MCF 10A (cell line): ENCODE data around the gene TMEM200A. TPM values are rescaled to one million over a fixed set of nuclear protein-coding genes. Genes with fewer than 3 reads are reported as not detected.
A peak's percentile ranks its signal among the peaks of the same experiment; 100 is the strongest.

ENCODE experiments used
- BruUV-seq: library from RNA; stranded (reverse); fragments of 400-500 nt; replicated peaks from 2 replicates; lab custom pipeline; 2021; lab: Mats Ljungman, UMichigan
- CTCF ChIA-PET: fragments of 300-600 bp; sonication (Branson Sonifier 250); formaldehyde crosslinking; extraction: SDS; loops from one replicate; lab custom pipeline; 2021; ENCODE audit warnings: antibody characterized with exemption, inconsistent platforms; lab: Yijun Ruan, JAX
- POLR2A ChIA-PET: fragments of 300-600, 350-650 bp; sonication (Branson Sonifier 250); formaldehyde crosslinking; extraction: SDS; loops from one replicate; lab custom pipeline; 2020; ENCODE audit warnings: antibody characterized with exemption, inconsistent platforms; lab: Yijun Ruan, JAX
- DNase-seq: peaks from one replicate; pipeline ENCODE4 v3.0.0-alpha.2; 2018; ENCODE audit not compliant: unreplicated experiment
- H3K27ac Mint-ChIP-seq: one replicate; pipeline ENCODE4 v1.8.0; 2022; ENCODE audit warnings: mild to moderate bottlenecking, low read depth, mixed read lengths; ENCODE audit not compliant: unreplicated experiment
- H3K27me3 Mint-ChIP-seq: one replicate; pipeline ENCODE4 v1.8.0; 2022; ENCODE audit warnings: mixed read lengths; ENCODE audit not compliant: insufficient read depth, unreplicated experiment
- H3K36me3 Mint-ChIP-seq: one replicate; pipeline ENCODE4 v1.8.0; 2022; ENCODE audit warnings: mild to moderate bottlenecking, moderate library complexity, mixed read lengths; ENCODE audit not compliant: insufficient read depth, unreplicated experiment
- H3K4me1 Mint-ChIP-seq: one replicate; pipeline ENCODE4 v1.8.0; 2022; ENCODE audit warnings: mixed read lengths; ENCODE audit not compliant: insufficient read depth, unreplicated experiment
- H3K4me3 Mint-ChIP-seq: one replicate; pipeline ENCODE4 v1.8.0; 2022; ENCODE audit warnings: mild to moderate bottlenecking, moderate library complexity, mixed read lengths; ENCODE audit not compliant: unreplicated experiment
- H3K9me3 Mint-ChIP-seq: one replicate; pipeline ENCODE4 v1.8.0; 2022; ENCODE audit warnings: mixed read lengths; ENCODE audit not compliant: unreplicated experiment
- CTCF ChIP-seq: fragments of 200-600 bp; IDR thresholded peaks from one replicate; pipeline ENCODE4 v1.8.0; 2022; ENCODE audit warnings: antibody characterized with exemption, mild to moderate bottlenecking; ENCODE audit not compliant: unreplicated experiment
- intact Hi-C: fragments of 100-400 bp; cut with micrococcal nuclease; formaldehyde crosslinking; loops from 2 replicates; pipeline ENCODE4 v1.14.1; 2022
- total RNA-seq: library from RNA; stranded (reverse); gene quantifications from 2 replicates; pipeline ENCODE4 v1.2.3, GENCODE V29; 2022

Gene TMEM200A
- total RNA-seq, 1 experiment from 2014 or later, result not detected

- Mint-ChIP-seq H3K4me1 (no peaks in the 10 kb centered on the region), H3K27me3 (peaks cover 9% of the 10 kb centered on the region), H3K9me3 (no peaks in the 10 kb centered on the region), H3K36me3 (no peaks in the 10 kb centered on the region), H3K27ac (no peak overlapping the region), H3K4me3 (no peak overlapping the region)
- ChIA-PET CTCF (interaction anchor here (2.2 kb wide), 1 partner anchor 304 kb away, joined by 8 read pairs; no protein-coding TSS in a partner anchor), POLR2A (no interaction called here)
- TF ChIP-seq CTCF, result no peak
- no peak for DNase-seq
- intact Hi-C loops, result no loop called here
- no TSS peak for BruUV-seq
Measured at GRCh38 chr6:130394246-130394645, 28.4 kb downstream of the TMEM200A start.

- ChIA-PET CTCF (interaction anchor here (1.0 to 2.2 kb wide), 2 partner anchors 157 to 303 kb away, joined by 4 to 8 read pairs; no protein-coding TSS in a partner anchor), POLR2A (interaction anchor here (1.2 kb wide), 1 partner anchor 11 kb away, joined by 3 read pairs; no protein-coding TSS in a partner anchor)
- no peaks in the 10 kb centered on the region for H3K4me1 Mint-ChIP-seq
- no peak overlapping the region for H3K4me3 Mint-ChIP-seq
- BruUV-seq, result no TSS peak
- intact Hi-C loops, result no loop called here
- no peak overlapping the region for H3K27ac Mint-ChIP-seq
- H3K27me3 Mint-ChIP-seq, result peaks cover 9% of the 10 kb centered on the region
- TF ChIP-seq CTCF, result no peak
- DNase-seq, result no peak
- no peaks in the 10 kb centered on the region for H3K36me3 Mint-ChIP-seq
- peaks cover 6% of the 10 kb centered on the region for H3K9me3 Mint-ChIP-seq
Measured at GRCh38 chr6:130395164-130395563, 29.3 kb downstream of the TMEM200A start.

- H3K36me3 Mint-ChIP-seq, result no peaks in the 10 kb centered on the region
- no peak overlapping the region for H3K27ac Mint-ChIP-seq
- peaks cover 9% of the 10 kb centered on the region for H3K27me3 Mint-ChIP-seq
- no TSS peak for BruUV-seq
- H3K4me3 Mint-ChIP-seq, result no peak overlapping the region
- no peaks in the 10 kb centered on the region for H3K4me1 Mint-ChIP-seq
- H3K9me3 Mint-ChIP-seq, result peaks cover 6% of the 10 kb centered on the region
- ChIA-PET POLR2A (no interaction called here), CTCF (interaction anchor here (0.6 kb wide), 1 partner anchor 1996 kb away, joined by 3 read pairs; no protein-coding TSS in a partner anchor)
- no peak for TF ChIP-seq CTCF
- peak; percentile 8 for DNase-seq
- intact Hi-C loops, result no loop called here
Measured at GRCh38 chr6:130396722-130397121, 30.9 kb downstream of the TMEM200A start.

DNA sequence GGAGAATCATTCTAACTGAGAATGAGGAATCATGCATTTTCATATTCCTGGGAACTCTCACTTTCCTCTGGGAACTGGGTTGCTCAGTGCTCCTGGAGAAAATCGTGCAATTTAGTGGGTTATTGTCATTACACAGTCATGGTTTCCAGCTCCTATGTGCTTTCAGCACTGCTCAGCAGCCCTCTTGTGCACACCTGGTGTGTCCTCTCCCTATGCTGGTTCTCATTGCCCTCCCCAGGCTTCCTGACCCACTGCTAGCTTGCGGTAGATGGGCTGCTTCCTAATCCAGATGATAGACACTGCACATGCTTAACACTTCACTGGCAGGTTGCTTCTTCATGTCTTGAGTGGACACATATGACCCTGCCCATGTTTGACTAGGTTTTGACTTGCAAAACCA is 39.7 kb downstream of the TMEM200A start:
- H3K27me3 Mint-ChIP-seq, result peaks cover 43% of the 10 kb centered on the region
- CTCF ChIA-PET, result interaction anchor here (0.6 kb wide), 1 partner anchor 15 kb away, joined by 3 read pairs; no protein-coding TSS in a partner anchor
- BruUV-seq, result no TSS peak

More for the DNA sequence above, 39.7 kb downstream of the TMEM200A start:
- intact Hi-C loops, result no loop called here
- Mint-ChIP-seq H3K4me3 (no peak overlapping the region), H3K27ac (no peak overlapping the region), H3K9me3 (no peaks in the 10 kb centered on the region), H3K4me1 (peaks cover 4% of the 10 kb centered on the region), H3K36me3 (no peaks in the 10 kb centered on the region)
- DNase-seq, result no peak
- POLR2A ChIA-PET, result no interaction called here
- TF ChIP-seq CTCF, result no peak
